ENCODE data around the gene FAM227B.

The FAM227B gene

GRCh38 chr15:49439678-49440395 is 180.8 kb downstream of the FAM227B start:
- no peak overlapping the region for H3K4me3 ChIP-seq (ENCODE audit: low read length)
- no peak for DNase-seq (ENCODE audit: low read depth)
- TF ChIP-seq CTCF (conservative IDR thresholded peaks at IDR 0.05; ENCODE audit: low read depth, low read length): no peak

- H3K4me3 ChIP-seq (ENCODE audit: low read length): no peak overlapping the region
- DNase-seq (ENCODE audit: low read depth): no peak
Measured at GRCh38 chr15:49438962-49439631, 181.5 kb downstream of the FAM227B start.

GRCh38 chr15:49436751-49437150 is 183.9 kb downstream of the FAM227B start:
- no peak for TF ChIP-seq CTCF (conservative IDR thresholded peaks at IDR 0.05; ENCODE audit: low read depth, low read length)
- no peak overlapping the region for H3K4me3 ChIP-seq (ENCODE audit: low read length)
- no peak for DNase-seq (ENCODE audit: low read depth)

More at GRCh38 chr15:49438962-49439631, 181.5 kb downstream of the FAM227B start:
- no peak for TF ChIP-seq CTCF (conservative IDR thresholded peaks at IDR 0.05; ENCODE audit: low read depth, low read length)

GRCh38 chr15:49435174-49435573 is 185.4 kb downstream of the FAM227B start:
- no peak for TF ChIP-seq CTCF (conservative IDR thresholded peaks at IDR 0.05; ENCODE audit: low read depth, low read length)
- DNase-seq (ENCODE audit: low read depth): no peak
- no peak overlapping the region for H3K4me3 ChIP-seq (ENCODE audit: low read length)

- TF ChIP-seq CTCF (conservative IDR thresholded peaks at IDR 0.05; ENCODE audit: low read depth, low read length): no peak
- no peak for DNase-seq (ENCODE audit: low read depth)
- no peak overlapping the region for H3K4me3 ChIP-seq (ENCODE audit: low read length)
Measured at GRCh38 chr15:49430046-49430445, 190.6 kb downstream of the FAM227B start.

GRCh38 chr15:49428409-49429095 is 192.1 kb downstream of the FAM227B start:
- H3K4me3 ChIP-seq (ENCODE audit: low read length): no peak overlapping the region
- no peak for DNase-seq (ENCODE audit: low read depth)
- TF ChIP-seq CTCF (conservative IDR thresholded peaks at IDR 0.05; ENCODE audit: low read depth, low read length): no peak

Measured in retinal pigment epithelial cell (primary cell).